SU-DHL-6 (cell line): ENCODE results near the gene CCR7.

ENCODE experiments used
- H2AFZ ChIP-seq: fragments of 200-600 bp; sonication (generic); 2 replicates; pipeline ENCODE4 v1.6.1; 2014; ENCODE audit warnings: low read depth, mild to moderate bottlenecking, moderate library complexity, mixed read lengths, antibody characterized with exemption, low read length; ENCODE audit not compliant: severe bottlenecking
- H3F3A ChIP-seq: fragments of 200-600 bp; shearing (Covaris generic); 2 replicates; pipeline ENCODE4 v1.6.0; 2016; ENCODE audit warnings: antibody characterized with exemption, mild to moderate bottlenecking; ENCODE audit not compliant: insufficient read depth
- H3K27ac ChIP-seq: fragments of 200-600 bp; sonication (generic); 2 replicates; pipeline ENCODE4 v1.5.1; 2016; ENCODE audit warnings: low read depth, mild to moderate bottlenecking, low read length, moderate library complexity, mixed read lengths
- H3K27me3 ChIP-seq: fragments of 200-600 bp; sonication (generic), shearing (Covaris generic); 2 replicates; pipeline ENCODE4 v1.6.0; 2014; ENCODE audit warnings: mild to moderate bottlenecking, low read length
- H3K36me3 ChIP-seq: fragments of 200-600 bp; sonication (generic); 2 replicates; pipeline ENCODE4 v1.6.1; 2014; ENCODE audit warnings: mild to moderate bottlenecking, low read length, mixed read lengths
- H3K4me2 ChIP-seq: fragments of 300-600, 200-600 bp; shearing (Covaris generic), sonication (generic); 2 replicates; pipeline ENCODE4 v1.6.0; 2014; ENCODE audit warnings: low read length, low read depth, mild to moderate bottlenecking; ENCODE audit not compliant: poor library complexity, severe bottlenecking
- H3K4me3 ChIP-seq: fragments of 200-600 bp; sonication (generic); 2 replicates; pipeline ENCODE4 v1.5.1; 2014; ENCODE audit warnings: antibody characterized with exemption, low read length, mild to moderate bottlenecking, mixed read lengths; ENCODE audit not compliant: insufficient read depth, poor library complexity, severe bottlenecking
- H3K79me2 ChIP-seq: fragments of 200-600 bp; sonication (generic); 2 replicates; pipeline ENCODE4 v1.6.1; 2014; ENCODE audit warnings: mild to moderate bottlenecking, low read length, moderate library complexity; ENCODE audit not compliant: insufficient read depth
- H3K9ac ChIP-seq: fragments of 200-600 bp; sonication (generic); 2 replicates; pipeline ENCODE4 v1.7.0; 2014; ENCODE audit warnings: mild to moderate bottlenecking, low read length
- H3K9me2 ChIP-seq: fragments of 200-600 bp; sonication (generic); replicated peaks from 2 replicates; pipeline ENCODE4 v1.6.1; 2014; ENCODE audit warnings: low read length; ENCODE audit not compliant: insufficient read depth
- H3K9me3 ChIP-seq: fragments of 200-600 bp; sonication (generic); 2 replicates; pipeline ENCODE4 v1.6.1; 2014; ENCODE audit warnings: low read length, mixed read lengths; ENCODE audit not compliant: insufficient read depth
- H4K20me1 ChIP-seq: fragments of 200-600 bp; sonication (generic); 2 replicates; pipeline ENCODE4 v1.6.1; 2014; ENCODE audit warnings: low read depth, mild to moderate bottlenecking, antibody characterized with exemption, low read length, moderate library complexity, mixed read lengths
- CTCF ChIP-seq: fragments of 200-600 bp; sonication (generic); IDR thresholded peaks from one replicate; pipeline ENCODE4 v1.5.1; 2017; ENCODE audit warnings: antibody characterized with exemption, mild to moderate bottlenecking, low read length, moderate library complexity; ENCODE audit not compliant: insufficient read depth, poor library complexity, severe bottlenecking
- EZH2phosphoT487 ChIP-seq: fragments of 200-600 bp; sonication (generic), shearing (Covaris generic); conservative IDR thresholded peaks from 2 replicates; pipeline ENCODE4 v1.6.1; 2018; ENCODE audit warnings: mild to moderate bottlenecking, antibody characterized with exemption, low read length, moderate library complexity, mixed read lengths

The CCR7 gene

GRCh38 chr17:40561871-40562611 lies 3.2 kb downstream of the CCR7 start:
- H3K27ac ChIP-seq, result no peak overlapping the region

GRCh38 chr17:40561294-40561870 lies 3.9 kb downstream of the CCR7 start:
- Histone ChIP-seq H2AFZ (no peak overlapping the region), H3K9me3 (no peaks in the 10 kb centered on the region), H3K9ac (no peak overlapping the region), H3K4me3 (no peak overlapping the region), H3K79me2 (no peaks in the 10 kb centered on the region), H4K20me1 (no peaks in the 10 kb centered on the region), H3K9me2 (no peaks in the 10 kb centered on the region), H3K27ac (no peak overlapping the region), H3K36me3 (no peaks in the 10 kb centered on the region), H3K27me3 (no peaks in the 10 kb centered on the region), H3K4me2 (peak overlapping the region; percentile 36), H3F3A (peaks cover 4% of the 10 kb centered on the region; the same call in 1 of the 2 replicates)
- TF ChIP-seq CTCF (no peak), EZH2phosphoT487 (no peak)

More at GRCh38 chr17:40561871-40562611, 3.2 kb downstream of the CCR7 start:
- Histone ChIP-seq H3K27me3 (no peaks in the 10 kb centered on the region), H3K9ac (no peak overlapping the region), H3F3A (peaks cover 4% of the 10 kb centered on the region; the same call in 1 of the 2 replicates), H2AFZ (no peak overlapping the region), H3K79me2 (no peaks in the 10 kb centered on the region), H3K4me3 (no peak overlapping the region), H4K20me1 (no peaks in the 10 kb centered on the region), H3K9me2 (no peaks in the 10 kb centered on the region), H3K36me3 (no peaks in the 10 kb centered on the region), H3K4me2 (no peak overlapping the region), H3K9me3 (no peaks in the 10 kb centered on the region)
- TF ChIP-seq EZH2phosphoT487 (no peak), CTCF (no peak)

- Histone ChIP-seq H4K20me1 (no peaks in the 10 kb centered on the region), H3K9ac (no peak overlapping the region), H3K79me2 (no peaks in the 10 kb centered on the region), H3K9me3 (no peaks in the 10 kb centered on the region), H3K27me3 (no peaks in the 10 kb centered on the region), H3K36me3 (no peaks in the 10 kb centered on the region), H3K4me2 (peak overlapping the region; percentile 36), H3K4me3 (no peak overlapping the region), H3F3A (peaks cover 4% of the 10 kb centered on the region; the same call in 1 of the 2 replicates), H3K9me2 (no peaks in the 10 kb centered on the region), H3K27ac (no peak overlapping the region), H2AFZ (no peak overlapping the region)
- no peak for TF ChIP-seq CTCF
- TF ChIP-seq EZH2phosphoT487, result no peak
Measured at GRCh38 chr17:40560592-40561293, 4.5 kb downstream of the CCR7 start.
